Activated naive CD4-positive, alpha-beta T cell treated with anti-CD3 and anti-CD28 coated beads for 36 hours (primary cell): ENCODE measurements around the gene CCDC27. TPM values are rescaled to one million over a fixed set of nuclear protein-coding genes. Genes with fewer than 3 reads are reported as not detected.
"Not testable (repeated sequence)": the region's sequence is repeated elsewhere in the genome, so short reads cannot be mapped to it uniquely, and the experiment has no call there.

Experiments used
- CTCF ChIA-PET: fragments of 350-600 bp; sonication (Branson Sonifier 250); formaldehyde crosslinking; loops from one replicate; lab custom pipeline; 2021; ENCODE audit warnings: antibody characterized with exemption; lab: Charles Lee
- DNase-seq: peaks from one replicate; pipeline ENCODE4 v3.0.0-alpha.2; 2020
- H3K27ac Mint-ChIP-seq: one replicate; pipeline ENCODE4 v1.8.0; 2021; ENCODE audit warnings: mild to moderate bottlenecking, mixed read lengths
- H3K27me3 Mint-ChIP-seq: one replicate; pipeline ENCODE4 v1.8.0; 2021; ENCODE audit warnings: low read depth, mixed read lengths
- H3K36me3 Mint-ChIP-seq: one replicate; pipeline ENCODE4 v1.8.0; 2021; ENCODE audit warnings: low read depth, mixed read lengths
- H3K4me1 Mint-ChIP-seq: one replicate; pipeline ENCODE4 v1.8.0; 2021; ENCODE audit warnings: low read depth, mixed read lengths
- H3K4me3 Mint-ChIP-seq: one replicate; pipeline ENCODE4 v1.8.0; 2021; ENCODE audit warnings: mild to moderate bottlenecking, moderate library complexity, mixed read lengths
- H3K9me3 Mint-ChIP-seq: one replicate; pipeline ENCODE4 v1.8.0; 2021; ENCODE audit warnings: mixed read lengths
- intact Hi-C: fragments of 100-400 bp; cut with micrococcal nuclease; formaldehyde crosslinking; loops from one replicate; pipeline ENCODE4 v1.15.1; 2023
- total RNA-seq, 2 experiments: library from RNA; stranded (reverse); gene quantifications; one replicate each; pipeline ENCODE4 v1.2.3, GENCODE V29; 2021

The CCDC27 gene
- total RNA-seq, 2 experiments from 2014 or later: not detected

DNA sequence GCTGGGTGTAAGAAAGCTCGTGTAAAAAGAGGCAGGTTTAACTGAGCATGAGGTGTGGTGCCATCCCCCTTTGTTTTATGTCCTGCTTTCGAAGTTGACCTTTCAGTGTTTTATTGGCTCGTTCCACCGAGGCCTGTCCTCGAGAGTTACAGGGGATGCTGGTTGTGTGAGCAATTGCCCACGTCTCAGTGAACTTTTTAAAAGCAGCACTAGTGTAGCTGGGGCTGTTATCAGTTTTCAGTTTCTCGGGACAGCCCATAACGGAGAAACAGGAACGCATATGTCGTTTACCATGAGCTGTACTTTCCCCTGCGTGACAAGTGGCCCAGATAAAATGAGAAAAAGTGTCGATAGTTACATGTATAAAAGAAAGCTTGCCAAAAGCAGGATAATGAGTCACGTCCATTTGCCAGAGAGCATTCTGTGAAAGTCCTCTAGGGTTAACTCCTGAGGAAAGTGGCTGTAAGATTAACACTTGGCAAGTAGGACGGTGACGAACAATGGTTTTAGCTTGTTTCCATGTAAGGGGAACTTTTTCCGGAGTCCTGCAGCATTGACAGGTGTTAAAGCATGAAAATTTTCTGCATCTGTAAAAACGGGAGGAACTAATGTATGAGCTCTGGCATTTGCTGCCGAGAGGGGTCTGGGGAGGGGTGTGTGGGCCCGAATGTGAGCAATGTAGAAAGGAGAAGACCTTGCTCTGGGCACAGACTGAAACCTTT, 51.8 kb downstream of the CCDC27 start:
- no peak for DNase-seq
- CTCF ChIA-PET: interaction anchor here (1.3 kb wide), 1 partner anchor 25 kb away, joined by 3 read pairs; no protein-coding TSS in a partner anchor
- Mint-ChIP-seq H3K4me3 (no peak overlapping the region), H3K9me3 (no peaks in the 10 kb centered on the region), H3K27me3 (peaks cover 17% of the 10 kb centered on the region), H3K36me3 (no peaks in the 10 kb centered on the region), H3K4me1 (peaks cover 4% of the 10 kb centered on the region), H3K27ac (no peak overlapping the region)
- intact Hi-C loops: no loop called here

DNA sequence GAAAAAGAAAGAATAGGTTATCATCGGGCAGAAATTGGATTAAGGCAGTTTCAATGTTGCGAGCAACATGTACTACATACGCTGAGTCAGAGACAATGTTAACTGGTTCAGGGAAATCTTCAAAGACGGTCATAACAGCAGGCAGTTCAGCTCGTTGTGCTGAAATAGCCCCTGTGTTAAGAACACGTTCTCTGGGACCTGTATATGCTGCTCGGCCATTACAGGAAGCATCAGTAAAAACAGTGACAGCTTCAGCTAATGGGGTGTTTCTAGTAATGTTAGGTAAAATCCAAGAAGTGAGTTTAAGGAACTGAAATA, 52.3 kb downstream of the CCDC27 start:
- H3K9me3 Mint-ChIP-seq: not testable (repeated sequence)

GRCh38 chr1:3805038-3805437, 52.8 kb downstream of the CCDC27 start:
- Mint-ChIP-seq H3K4me3 (no peak overlapping the region), H3K4me1 (peaks cover 4% of the 10 kb centered on the region), H3K9me3 (no peaks in the 10 kb centered on the region), H3K27ac (no peak overlapping the region), H3K36me3 (no peaks in the 10 kb centered on the region), H3K27me3 (peaks cover 14% of the 10 kb centered on the region)
- DNase-seq: no peak
- intact Hi-C loops: no loop called here
- CTCF ChIA-PET: interaction anchor here (0.8 kb wide), 1 partner anchor 13 kb away, joined by 3 read pairs; no protein-coding TSS in a partner anchor

More for the DNA sequence above, 52.3 kb downstream of the CCDC27 start:
- H3K27ac Mint-ChIP-seq, DNase-seq, H3K36me3 Mint-ChIP-seq, H3K4me3 Mint-ChIP-seq, H3K4me1 Mint-ChIP-seq, intact Hi-C loops: not testable (repeated sequence)
- CTCF ChIA-PET: interaction anchor here (1.3 kb wide), 1 partner anchor 26 kb away, joined by 3 read pairs; no protein-coding TSS in a partner anchor
- peaks cover 17% of the 10 kb centered on the region for H3K27me3 Mint-ChIP-seq

DNA sequence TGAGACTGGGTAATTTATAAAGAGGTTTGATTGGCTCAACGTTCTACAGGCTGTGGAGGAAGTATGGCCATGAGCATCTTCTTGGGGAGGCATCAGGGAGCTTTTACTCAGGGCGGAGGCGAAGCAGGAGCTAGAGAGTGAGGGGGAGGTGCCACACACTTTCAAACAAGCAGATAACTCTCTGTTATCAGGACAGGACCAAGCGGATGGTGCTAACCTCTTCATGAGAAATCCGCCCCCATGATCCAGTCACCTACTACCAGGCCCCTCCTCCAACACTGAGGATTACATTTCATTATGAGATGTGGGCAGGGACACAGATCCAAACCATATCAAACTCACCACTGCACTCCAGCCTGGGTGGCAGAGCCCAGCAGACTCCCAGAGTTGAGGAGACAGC, 55.5 kb downstream of the CCDC27 start:
- Mint-ChIP-seq H3K36me3 (no peaks in the 10 kb centered on the region), H3K4me1 (no peaks in the 10 kb centered on the region), H3K27me3 (peaks cover 7% of the 10 kb centered on the region), H3K4me3 (no peak overlapping the region), H3K9me3 (no peaks in the 10 kb centered on the region), H3K27ac (no peak overlapping the region)
- DNase-seq: no peak
- CTCF ChIA-PET: no interaction called here
- intact Hi-C loops: no loop called here

DNA sequence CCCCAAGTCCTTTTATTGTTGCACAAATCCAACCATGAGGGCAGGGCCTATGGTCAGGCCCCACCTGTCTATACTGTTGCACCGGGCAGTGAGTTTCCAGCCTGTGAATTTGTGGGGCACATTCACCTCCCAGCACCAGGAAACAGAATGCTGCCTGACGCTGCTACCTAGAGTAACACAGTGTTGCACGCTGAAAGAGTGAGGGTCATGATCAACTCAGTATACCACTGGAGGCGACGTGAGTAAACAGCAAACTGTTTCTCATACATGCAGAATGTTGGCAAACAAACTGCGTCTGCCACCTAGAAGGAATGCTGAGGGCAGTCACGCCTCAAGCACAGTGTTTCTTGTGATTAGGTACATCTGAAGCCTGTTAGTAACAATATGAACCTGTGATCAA, 57.4 kb downstream of the CCDC27 start:
- peaks cover under 1% of the 10 kb centered on the region for H3K27me3 Mint-ChIP-seq
- H3K9me3 Mint-ChIP-seq: no peaks in the 10 kb centered on the region
- CTCF ChIA-PET: interaction anchor here (0.7 kb wide), 1 partner anchor 43 kb away, joined by 3 read pairs; no protein-coding TSS in a partner anchor
- no peaks in the 10 kb centered on the region for H3K4me1 Mint-ChIP-seq
- no peaks in the 10 kb centered on the region for H3K36me3 Mint-ChIP-seq
- H3K4me3 Mint-ChIP-seq: no peak overlapping the region
- H3K27ac Mint-ChIP-seq: no peak overlapping the region
- DNase-seq: no peak
- intact Hi-C loops: no loop called here

DNA sequence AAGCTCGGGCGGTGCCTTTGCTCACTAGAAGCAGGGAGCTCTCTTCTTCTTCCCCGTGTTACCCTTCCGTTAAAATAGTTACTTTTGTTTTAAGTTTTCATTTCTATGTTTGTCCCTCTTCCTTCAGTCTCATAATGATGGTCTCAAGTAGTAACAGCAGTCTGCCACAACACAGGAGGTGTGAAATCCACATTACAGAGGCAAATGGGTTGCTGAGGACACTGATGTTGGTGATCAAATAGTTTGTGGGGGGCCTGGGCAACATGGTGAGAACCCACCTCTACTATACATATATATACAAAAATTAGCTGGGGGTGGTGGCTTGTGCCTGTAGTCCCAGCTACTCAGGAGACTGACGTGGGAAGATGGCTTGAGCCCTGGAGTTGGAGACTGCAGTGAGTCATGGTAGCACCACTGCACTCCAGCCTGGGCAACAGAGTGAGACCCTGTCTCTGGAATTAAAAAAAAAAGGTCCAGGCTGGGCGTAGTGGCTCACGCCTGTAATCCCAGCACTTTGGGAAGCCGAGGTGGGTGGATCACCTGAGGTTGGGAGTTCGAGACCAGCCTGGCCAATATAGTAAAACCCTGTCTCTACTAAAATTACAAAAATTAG, 58.0 kb downstream of the CCDC27 start:
- DNase-seq, H3K4me1 Mint-ChIP-seq, H3K27ac Mint-ChIP-seq, H3K27me3 Mint-ChIP-seq, H3K36me3 Mint-ChIP-seq, H3K9me3 Mint-ChIP-seq, H3K4me3 Mint-ChIP-seq, intact Hi-C loops: not testable (repeated sequence)
- CTCF ChIA-PET: interaction anchor here (0.7 to 1.3 kb wide), 2 partner anchors 10 to 43 kb away, joined by 3 read pairs; no protein-coding TSS in a partner anchor

GRCh38 chr1:3811595-3811911, 59.3 kb downstream of the CCDC27 start:
- CTCF ChIA-PET: interaction anchor here (1.3 kb wide), 1 partner anchor 12 kb away, joined by 3 read pairs; no protein-coding TSS in a partner anchor
- Mint-ChIP-seq H3K27ac (no peak overlapping the region), H3K27me3 (no peaks in the 10 kb centered on the region), H3K4me3 (no peak overlapping the region), H3K4me1 (no peaks in the 10 kb centered on the region), H3K9me3 (no peaks in the 10 kb centered on the region), H3K36me3 (peaks cover 3% of the 10 kb centered on the region)
- no peak for DNase-seq
- intact Hi-C loops: no loop called here

DNA sequence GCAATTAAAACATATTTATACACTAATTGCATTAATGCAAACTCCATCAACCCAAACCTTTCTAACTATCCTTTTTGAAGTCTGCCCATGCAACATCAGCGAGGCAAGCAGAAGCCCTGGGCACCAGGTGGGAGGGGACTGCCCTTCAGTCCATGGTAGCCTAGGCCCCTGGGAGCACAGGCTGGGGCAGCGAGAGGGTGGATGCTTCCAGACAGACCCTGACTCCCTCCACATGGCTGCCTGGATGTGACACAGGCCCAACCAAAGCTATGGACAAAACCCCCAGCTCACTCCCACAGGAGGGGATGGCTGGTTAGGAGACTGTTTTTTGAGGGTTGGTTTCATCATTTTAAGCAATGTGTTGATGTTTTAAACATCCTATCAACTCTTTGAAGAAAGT, 61.8 kb downstream of the CCDC27 start:
- intact Hi-C loops: no loop called here
- Mint-ChIP-seq H3K36me3 (peaks cover 5% of the 10 kb centered on the region), H3K27me3 (no peaks in the 10 kb centered on the region), H3K27ac (no peak overlapping the region), H3K4me1 (no peaks in the 10 kb centered on the region), H3K9me3 (no peaks in the 10 kb centered on the region), H3K4me3 (no peak overlapping the region)
- DNase-seq: no peak
- CTCF ChIA-PET: no interaction called here

DNA sequence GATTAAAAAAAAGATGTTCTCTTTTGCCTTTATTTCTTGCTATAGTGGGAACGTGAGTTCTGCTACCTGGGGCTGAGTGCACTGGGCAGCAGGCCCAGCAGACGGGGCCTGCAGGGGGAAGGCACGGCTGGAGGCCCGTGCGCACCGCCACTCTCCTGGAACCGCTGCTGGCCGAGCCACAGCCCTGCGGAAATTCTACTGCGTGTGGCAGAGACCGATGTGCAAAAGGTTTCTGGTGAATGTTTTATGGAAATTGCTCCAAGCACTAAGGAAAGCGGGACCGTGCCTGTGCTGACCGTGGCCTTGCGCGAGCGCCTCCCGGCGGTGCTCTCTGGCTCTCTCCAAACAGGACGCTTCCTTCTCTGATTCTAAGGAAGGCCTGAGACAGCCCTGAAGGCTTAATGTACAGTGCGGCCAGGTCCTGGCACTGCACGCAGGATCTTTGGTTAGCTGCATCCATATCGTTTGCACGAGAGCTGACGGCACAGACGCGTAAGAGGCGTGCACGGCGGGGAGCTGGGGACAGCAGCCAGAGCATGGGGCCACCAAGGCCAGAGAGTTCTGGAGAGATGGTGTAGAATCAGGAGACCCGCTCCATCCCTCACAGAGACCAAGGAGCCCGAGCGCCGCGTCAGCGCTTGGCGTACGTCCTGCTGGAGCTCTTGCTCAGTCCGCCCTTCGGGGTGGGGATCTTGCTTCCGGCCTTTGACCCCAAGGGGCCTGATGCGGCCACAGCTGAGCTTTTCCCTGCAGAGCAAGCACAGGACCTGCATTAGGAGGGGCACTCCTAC, 62.7 kb downstream of the CCDC27 start:
- DNase-seq: no peak
- H3K36me3 Mint-ChIP-seq: peaks cover 11% of the 10 kb centered on the region
- H3K9me3 Mint-ChIP-seq: no peaks in the 10 kb centered on the region
- no peak overlapping the region for H3K4me3 Mint-ChIP-seq
- H3K27ac Mint-ChIP-seq: no peak overlapping the region
- no peaks in the 10 kb centered on the region for H3K27me3 Mint-ChIP-seq
- intact Hi-C loops: no loop called here
- CTCF ChIA-PET: no interaction called here
- no peaks in the 10 kb centered on the region for H3K4me1 Mint-ChIP-seq

DNA sequence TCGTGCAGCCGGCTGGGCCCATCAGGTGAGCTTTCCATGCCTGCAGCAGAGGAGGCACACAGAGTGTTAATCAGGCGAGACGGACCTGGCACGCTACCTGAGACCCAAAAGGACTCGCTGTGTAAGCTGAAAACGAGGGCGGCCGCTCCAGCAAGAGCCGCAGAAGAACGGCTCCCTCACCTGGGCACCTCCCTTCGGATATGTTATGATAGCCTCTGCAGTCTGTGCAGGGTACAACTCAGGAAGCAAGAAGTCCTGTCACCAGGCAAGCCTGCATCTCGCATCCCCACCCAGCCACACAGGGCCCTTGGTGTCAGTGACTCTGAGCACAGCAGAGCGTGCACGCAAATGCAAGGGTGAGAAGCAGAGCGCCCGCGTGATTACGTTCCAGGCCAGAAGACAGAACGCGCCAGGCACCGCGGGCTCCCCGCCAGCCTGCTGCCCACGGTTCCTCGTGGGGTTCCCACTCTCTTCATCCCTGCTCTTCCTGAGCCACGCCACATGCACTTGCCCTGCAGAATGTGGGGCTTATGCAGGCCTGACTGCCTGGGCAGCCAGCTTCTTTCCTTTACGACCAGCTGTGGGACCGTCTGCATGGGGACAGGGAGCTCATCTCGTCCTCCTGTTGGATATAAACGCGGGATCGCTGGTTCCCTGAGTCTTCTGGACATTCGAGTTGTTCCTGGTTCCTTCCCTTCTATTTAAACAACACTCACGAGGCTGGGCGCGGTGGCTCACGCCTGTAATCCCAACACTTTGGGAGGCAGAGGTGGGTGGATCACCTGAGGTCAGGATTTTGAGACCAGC, 64.3 kb downstream of the CCDC27 start:
- intact Hi-C loops: no loop called here
- no peaks in the 10 kb centered on the region for H3K9me3 Mint-ChIP-seq
- no peaks in the 10 kb centered on the region for H3K27me3 Mint-ChIP-seq
- peaks cover 13% of the 10 kb centered on the region for H3K36me3 Mint-ChIP-seq
- H3K4me3 Mint-ChIP-seq: no peak overlapping the region
- CTCF ChIA-PET: no interaction called here
- H3K27ac Mint-ChIP-seq: no peak overlapping the region
- no peaks in the 10 kb centered on the region for H3K4me1 Mint-ChIP-seq
- DNase-seq: no peak

DNA sequence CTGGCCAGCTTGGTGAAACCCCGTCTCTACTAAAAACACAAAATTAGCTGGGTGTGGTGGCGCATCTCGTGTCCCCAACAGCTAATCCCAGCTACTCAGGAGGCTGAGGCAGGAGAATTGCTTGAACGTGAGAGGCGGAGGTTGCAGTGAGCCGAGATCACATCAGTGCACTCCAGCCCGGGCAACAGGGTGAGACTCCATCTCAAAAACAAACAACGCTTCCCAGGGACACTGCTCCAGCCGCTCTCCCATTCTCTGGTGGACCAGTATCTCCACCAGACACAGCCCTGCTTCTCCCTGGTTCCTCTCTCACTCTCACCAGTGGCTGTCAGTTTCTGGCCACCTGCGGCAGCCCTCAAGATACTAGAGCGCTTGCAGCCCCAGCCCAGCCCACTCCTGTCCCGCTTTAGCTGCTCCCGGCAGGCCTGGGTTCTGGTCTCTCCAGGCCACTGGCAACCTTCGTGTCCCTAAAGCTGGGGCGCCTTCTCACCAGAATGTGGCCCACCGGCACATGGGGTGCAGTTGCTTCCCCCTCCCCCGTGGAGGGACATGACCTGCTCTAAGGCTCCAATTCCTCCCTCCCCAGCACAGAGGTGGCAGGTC, 65.0 kb downstream of the CCDC27 start:
- H3K36me3 Mint-ChIP-seq: peaks cover 16% of the 10 kb centered on the region
- H3K9me3 Mint-ChIP-seq: no peaks in the 10 kb centered on the region
- no peaks in the 10 kb centered on the region for H3K4me1 Mint-ChIP-seq
- CTCF ChIA-PET: interaction anchor here (1.3 kb wide), 1 partner anchor 12 kb away, joined by 3 read pairs; no protein-coding TSS in a partner anchor
- H3K27me3 Mint-ChIP-seq: no peaks in the 10 kb centered on the region
- DNase-seq: no peak
- no peak overlapping the region for H3K27ac Mint-ChIP-seq
- intact Hi-C loops: no loop called here
- H3K4me3 Mint-ChIP-seq: no peak overlapping the region
